ENCODE measurements around the gene RPUSD2.

RPUSD2 gene

DNA sequence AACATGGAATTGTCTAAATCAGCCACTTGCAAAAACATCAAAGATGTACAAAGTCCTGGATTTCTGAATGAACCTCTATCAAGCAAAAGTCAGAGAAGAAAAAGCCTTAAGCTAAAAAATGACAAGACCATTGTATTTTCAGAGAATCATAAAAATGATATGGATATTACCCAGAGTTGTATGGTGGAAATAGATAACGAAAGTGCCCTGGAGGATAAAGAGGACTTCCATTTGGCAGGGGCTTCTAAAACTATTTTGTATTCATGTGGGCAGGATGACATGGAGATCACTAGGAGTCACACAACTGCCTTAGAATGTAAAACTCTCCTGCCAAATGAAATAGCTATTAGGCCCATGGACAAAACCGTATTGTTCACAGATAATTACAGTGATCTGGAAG is 54.3 kb downstream of the RPUSD2 start:
- no peak for DNase-seq (ENCODE audit: low read depth)
